ENCODE results near the gene C10orf143.
"Not testable (repeated sequence)": the region's sequence is repeated elsewhere in the genome, so short reads cannot be mapped to it uniquely, and the experiment has no call there.

Gene C10orf143

GRCh38 chr10:130111852-130112180 lies 1.2 kb upstream of the C10orf143 start:
- TF ChIP-seq CTCF (IDR thresholded peaks at IDR 0.05; ENCODE audit: extremely low read depth, insufficient read depth, missing control alignments) = no peak
- in situ Hi-C loops (cut with MboI; ENCODE audit: low pct_unique_long_range_greater_than_20kb, low sequenced_read_pairs, unreplicated experiment) = no loop called here
- no peak for DNase-seq (ENCODE audit: low spot score)

- DNase-seq (ENCODE audit: low spot score) = peak; percentile 92
- in situ Hi-C loops (cut with MboI; ENCODE audit: low pct_unique_long_range_greater_than_20kb, low sequenced_read_pairs, unreplicated experiment) = no loop called here
- TF ChIP-seq CTCF (IDR thresholded peaks at IDR 0.05; ENCODE audit: extremely low read depth, insufficient read depth, missing control alignments) = no peak
These were observed 652 bp upstream of the C10orf143 start for GRCh38 chr10:130111113-130111851.

GRCh38 chr10:130109796-130110245 lies 809 bp downstream of the C10orf143 start:
- DNase-seq (ENCODE audit: low spot score) = peak; percentile 70
- in situ Hi-C loops (cut with MboI; ENCODE audit: low pct_unique_long_range_greater_than_20kb, low sequenced_read_pairs, unreplicated experiment) = no loop called here
- TF ChIP-seq CTCF (IDR thresholded peaks at IDR 0.05; ENCODE audit: extremely low read depth, insufficient read depth, missing control alignments) = peak; percentile 79

- in situ Hi-C loops (cut with MboI; ENCODE audit: low pct_unique_long_range_greater_than_20kb, low sequenced_read_pairs, unreplicated experiment) = no loop called here
- no peak for DNase-seq (ENCODE audit: low spot score)
- TF ChIP-seq CTCF (IDR thresholded peaks at IDR 0.05; ENCODE audit: extremely low read depth, insufficient read depth, missing control alignments) = no peak
These were observed 1.6 kb downstream of the C10orf143 start for GRCh38 chr10:130108934-130109604.

- DNase-seq (ENCODE audit: low spot score); in situ Hi-C loops (cut with MboI; ENCODE audit: low pct_unique_long_range_greater_than_20kb, low sequenced_read_pairs, unreplicated experiment): not testable (repeated sequence)
These were observed 2.5 kb downstream of the C10orf143 start for GRCh38 chr10:130108146-130108545.

GRCh38 chr10:130105724-130106123 lies 4.9 kb downstream of the C10orf143 start:
- in situ Hi-C loops (cut with MboI; ENCODE audit: low pct_unique_long_range_greater_than_20kb, low sequenced_read_pairs, unreplicated experiment) = no loop called here
- TF ChIP-seq CTCF (IDR thresholded peaks at IDR 0.05; ENCODE audit: extremely low read depth, insufficient read depth, missing control alignments) = no peak
- DNase-seq (ENCODE audit: low spot score) = no peak

- in situ Hi-C loops (cut with MboI; ENCODE audit: low pct_unique_long_range_greater_than_20kb, low sequenced_read_pairs, unreplicated experiment) = no loop called here
- TF ChIP-seq CTCF (IDR thresholded peaks at IDR 0.05; ENCODE audit: extremely low read depth, insufficient read depth, missing control alignments) = no peak
These were observed 11.3 kb downstream of the C10orf143 start for GRCh38 chr10:130099344-130099743.

GRCh38 chr10:130090565-130090964 lies 20.1 kb downstream of the C10orf143 start:
- in situ Hi-C loops (cut with MboI; ENCODE audit: low pct_unique_long_range_greater_than_20kb, low sequenced_read_pairs, unreplicated experiment); DNase-seq (ENCODE audit: low spot score): not testable (repeated sequence)

More at GRCh38 chr10:130099344-130099743, 11.3 kb downstream of the C10orf143 start:
- no peak for DNase-seq (ENCODE audit: low spot score)
